GM12891 (cell line): ENCODE data around the gene NRP1.

Experiments
- DNase-seq: peaks from one replicate; pipeline ENCODE4 v3.0.0; 2011; ENCODE audit warnings: low spot score; ENCODE audit not compliant: insufficient read length
- FAIRE-seq: peaks from 2 replicates; lab custom pipeline; 2011; peaks lifted over from hg19 to GRCh38; lab: Jason Lieb, UNC
- PAX5 ChIP-seq: IDR thresholded peaks from 2 replicates; pipeline ENCODE4 v1.6.1; 2011; ENCODE audit warnings: low read length, moderate library complexity, mild to moderate bottlenecking; ENCODE audit not compliant: insufficient read depth, severe bottlenecking
- POLR2A ChIP-seq: IDR thresholded peaks from 2 replicates; pipeline ENCODE4 v1.6.1; 2011; ENCODE audit warnings: low read depth, low read length, control low read depth
- POLR2AphosphoS5 ChIP-seq: IDR thresholded peaks from 2 replicates; pipeline ENCODE4 v1.6.1; 2011; ENCODE audit warnings: low read depth, low read length, control low read depth
- POU2F2 ChIP-seq: IDR thresholded peaks from 2 replicates; pipeline ENCODE4 v1.6.1; 2011; ENCODE audit warnings: low read depth, mild to moderate bottlenecking, control low read depth, low read length, moderate library complexity
- SPI1 ChIP-seq: IDR thresholded peaks from 2 replicates; pipeline ENCODE4 v1.6.1; 2011; ENCODE audit warnings: low read depth, low read length, control low read depth
- TAF1 ChIP-seq: IDR thresholded peaks from 2 replicates; pipeline ENCODE4 v1.6.1; 2011; ENCODE audit warnings: low read depth, low read length, control low read depth

Gene NRP1

DNA sequence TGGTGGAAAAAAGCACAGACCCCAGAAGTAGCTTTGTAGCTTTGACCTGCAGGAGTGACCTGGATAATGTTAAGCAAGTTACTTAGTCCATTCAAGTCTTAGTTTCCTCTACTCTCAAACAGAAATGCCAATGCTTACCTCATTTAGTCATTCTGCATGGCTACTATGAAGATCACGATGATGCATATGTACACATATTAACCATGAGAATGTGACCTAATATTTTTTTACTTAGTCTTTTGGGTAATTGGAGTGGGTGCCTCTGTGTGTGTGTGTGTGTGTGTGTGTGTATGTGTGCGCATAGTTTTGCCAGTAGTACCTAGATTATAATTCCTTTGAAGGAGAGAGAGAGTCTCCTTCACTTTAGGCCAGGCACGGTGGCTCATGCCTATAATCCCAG, 95.8 kb downstream of the NRP1 start:
- DNase-seq: no peak
- FAIRE-seq: no peak
- no peak for TF ChIP-seq POLR2AphosphoS5

DNA sequence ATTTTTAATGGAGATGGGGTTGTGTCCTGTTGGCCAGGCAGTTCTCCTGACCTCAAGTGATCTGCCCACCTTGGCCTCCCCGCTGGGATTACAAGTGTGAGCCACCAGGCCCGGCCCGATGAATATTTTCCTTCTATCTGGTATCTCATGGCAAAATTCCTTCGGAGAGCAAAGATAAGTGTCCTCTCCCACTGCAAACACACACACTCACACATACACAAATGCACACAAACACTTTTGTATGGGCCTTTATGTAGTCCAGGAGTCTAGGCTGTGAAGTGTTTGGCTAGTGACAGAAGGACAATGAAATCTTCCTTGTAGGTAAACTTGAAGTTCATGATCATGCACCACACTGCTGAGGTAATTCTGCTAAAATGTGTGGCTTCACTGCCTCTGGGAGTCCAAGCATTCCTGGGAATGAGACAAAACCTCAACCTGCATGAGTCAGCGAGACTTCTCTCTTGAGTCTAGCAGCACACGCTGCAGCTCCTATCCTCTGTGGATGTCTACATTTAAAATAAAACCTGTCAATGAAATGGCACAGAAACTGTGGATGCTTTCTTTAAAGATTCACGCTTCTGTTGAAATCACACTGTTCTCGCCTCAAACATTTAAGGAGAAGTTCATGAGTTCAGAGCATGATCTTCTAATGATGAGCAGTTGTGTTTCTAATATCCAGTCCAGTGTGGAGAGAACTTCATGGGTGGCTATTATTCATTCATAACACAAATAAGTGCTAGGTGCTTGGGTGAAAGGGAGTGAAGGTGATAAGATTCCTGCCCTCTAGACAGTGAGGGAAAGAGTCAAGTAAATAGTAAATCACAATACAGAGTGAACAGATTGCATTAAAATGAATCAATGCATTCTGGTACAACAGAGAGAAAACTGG, 96.5 kb downstream of the NRP1 start:
- no peak for FAIRE-seq
- no peak for DNase-seq
- TF ChIP-seq POU2F2 (no peak), PAX5 (no peak), POLR2AphosphoS5 (no peak), TAF1 (no peak), SPI1 (no peak), POLR2A (no peak)

DNA sequence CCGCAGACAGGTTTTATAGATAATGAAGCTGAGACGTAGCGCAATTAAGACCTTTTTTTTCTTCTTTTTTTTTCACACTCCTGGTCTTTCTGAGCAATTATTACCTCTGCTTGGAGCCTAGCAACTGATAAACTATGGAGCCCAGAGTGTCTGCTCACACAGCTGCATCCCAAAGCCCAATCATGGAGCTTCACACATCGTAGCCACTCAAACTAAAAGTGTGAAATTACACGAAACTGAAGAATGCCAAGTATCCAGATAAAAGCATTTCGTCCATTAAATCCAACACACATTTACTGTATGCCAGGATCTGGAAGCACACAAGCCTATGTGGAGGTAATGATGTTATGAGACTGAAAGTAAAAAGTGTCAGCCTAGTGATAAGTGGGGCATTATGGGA, 97.6 kb downstream of the NRP1 start:
- no peak for DNase-seq
- TF ChIP-seq PAX5 (no peak), POU2F2 (no peak), POLR2AphosphoS5 (no peak), TAF1 (no peak), POLR2A (no peak), SPI1 (no peak)
- no peak for FAIRE-seq

DNA sequence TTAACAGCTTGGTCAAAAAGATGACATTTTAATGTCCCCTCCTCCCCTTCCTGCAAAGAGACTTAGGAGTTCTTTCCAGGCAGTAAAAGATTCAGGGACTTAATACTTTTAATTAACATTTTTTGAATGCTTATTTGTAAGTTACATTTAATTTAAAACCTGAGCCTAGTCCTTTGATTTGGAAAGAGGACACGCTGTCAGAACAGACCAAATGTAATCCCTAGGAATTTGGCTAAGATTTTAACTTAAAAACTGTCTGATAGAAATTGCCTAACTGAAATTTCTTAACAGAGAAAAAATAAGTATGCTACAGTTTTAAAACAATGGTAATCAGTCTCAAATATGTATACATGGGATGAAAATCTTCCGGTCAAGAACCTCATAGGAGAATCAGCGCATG, 98.5 kb downstream of the NRP1 start:
- DNase-seq (no peak), FAIRE-seq (no peak)
- no peak for TF ChIP-seq SPI1
- no peak for TF ChIP-seq POLR2AphosphoS5
- TF ChIP-seq POLR2A: no peak
- no peak for TF ChIP-seq PAX5
- no peak for TF ChIP-seq POU2F2
- no peak for TF ChIP-seq TAF1

DNA sequence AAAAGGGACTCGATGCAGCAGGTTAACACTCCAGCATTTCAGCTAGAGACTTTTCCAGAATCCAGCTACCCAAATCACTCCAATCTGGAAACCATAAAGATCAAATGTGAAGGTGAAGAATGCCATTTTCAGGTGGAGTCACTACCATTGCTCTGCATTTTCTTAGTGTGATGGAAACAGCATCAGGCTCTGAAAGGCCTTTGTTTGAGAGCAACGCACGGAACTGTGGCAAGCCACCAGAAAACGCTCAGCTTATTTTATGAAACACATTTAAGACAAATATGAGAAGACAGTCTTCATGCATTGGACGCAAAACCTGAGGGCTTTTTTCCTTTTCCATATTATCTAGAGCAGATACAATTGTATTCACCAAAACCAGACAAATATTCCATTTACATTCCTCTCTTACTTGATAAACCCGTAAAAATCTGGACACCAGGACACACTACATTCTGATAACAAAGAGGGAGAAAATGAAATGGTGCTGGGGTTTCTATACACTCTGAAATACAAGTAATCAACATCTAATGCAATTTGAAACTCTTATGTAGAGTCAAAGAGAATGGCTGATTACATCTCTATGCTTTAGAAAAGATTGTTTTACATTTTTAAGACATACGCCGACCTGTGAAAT, 99.1 kb downstream of the NRP1 start:
- DNase-seq (no peak), FAIRE-seq (no peak)
- TF ChIP-seq SPI1 (no peak), TAF1 (no peak), POU2F2 (no peak), POLR2A (no peak), PAX5 (no peak), POLR2AphosphoS5 (no peak)

DNA sequence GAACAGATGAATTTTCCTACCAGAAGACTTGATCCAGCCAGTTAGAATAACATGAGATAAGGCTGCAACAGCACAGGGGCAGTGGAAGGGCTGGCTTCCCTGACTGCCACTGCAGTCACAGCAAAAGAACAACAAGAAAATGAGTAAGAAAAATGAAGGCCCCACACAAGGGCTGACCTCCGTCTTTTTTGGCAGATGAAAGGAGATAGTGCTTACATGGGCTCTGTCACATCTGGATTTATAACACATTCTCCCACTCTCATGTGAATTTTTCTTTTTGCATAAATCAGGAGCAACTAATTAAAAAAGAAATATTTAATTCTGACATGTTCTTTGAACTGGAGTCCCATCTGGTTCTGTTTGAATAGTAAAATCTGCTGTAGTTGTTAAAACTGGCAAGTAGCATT, 99.6 kb downstream of the NRP1 start:
- FAIRE-seq: no peak

DNA sequence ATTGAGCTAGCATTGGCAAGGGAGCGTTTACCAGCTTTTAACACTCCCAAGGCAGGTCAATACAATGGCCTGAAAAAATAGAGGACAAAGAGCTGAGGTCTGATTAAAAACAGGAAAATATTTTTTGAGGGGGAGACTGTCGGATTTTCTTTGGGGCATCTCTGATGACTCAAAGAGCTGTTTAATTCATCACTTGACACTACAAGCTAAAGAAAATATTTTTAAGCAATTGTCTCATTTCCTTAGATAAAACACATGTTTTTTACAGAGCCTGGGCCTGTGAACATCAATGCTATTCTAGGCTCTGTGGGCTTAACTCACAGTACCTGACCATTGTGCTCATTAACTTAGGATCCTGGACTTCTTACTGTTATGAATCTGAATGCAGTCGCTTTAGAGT, 100.8 kb downstream of the NRP1 start:
- no peak for DNase-seq

More for the DNA sequence above, 99.6 kb downstream of the NRP1 start:
- DNase-seq: no peak
- TF ChIP-seq TAF1 (no peak), POLR2AphosphoS5 (no peak), PAX5 (no peak), POU2F2 (no peak), POLR2A (no peak), SPI1 (no peak)

DNA sequence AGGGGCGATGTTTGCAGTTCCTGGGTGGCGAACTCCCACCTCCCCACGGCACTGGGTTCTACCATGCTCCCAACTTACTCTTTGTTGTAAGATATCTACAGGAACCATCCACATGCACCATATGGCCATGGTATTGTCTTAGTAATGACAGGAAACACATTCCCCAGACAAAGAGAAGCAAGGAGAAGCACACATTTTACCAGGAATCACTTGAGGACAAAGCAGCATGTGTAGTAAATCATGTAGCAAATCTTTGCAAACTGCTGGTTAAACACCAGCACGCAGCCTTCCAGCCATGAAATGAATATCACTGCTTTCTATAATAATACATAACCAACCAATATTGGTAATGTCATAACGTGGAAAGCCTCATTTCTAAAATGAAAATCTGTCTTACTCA, 101.2 kb downstream of the NRP1 start:
- FAIRE-seq: no peak
- DNase-seq: no peak
- TF ChIP-seq POU2F2 (no peak), TAF1 (no peak), PAX5 (no peak), POLR2A (no peak)

More for the DNA sequence above, 100.8 kb downstream of the NRP1 start:
- no peak for FAIRE-seq
- TF ChIP-seq POLR2AphosphoS5: no peak
- TF ChIP-seq TAF1: no peak
- TF ChIP-seq POU2F2: no peak
- TF ChIP-seq PAX5: no peak
- no peak for TF ChIP-seq POLR2A
- TF ChIP-seq SPI1: no peak

DNA sequence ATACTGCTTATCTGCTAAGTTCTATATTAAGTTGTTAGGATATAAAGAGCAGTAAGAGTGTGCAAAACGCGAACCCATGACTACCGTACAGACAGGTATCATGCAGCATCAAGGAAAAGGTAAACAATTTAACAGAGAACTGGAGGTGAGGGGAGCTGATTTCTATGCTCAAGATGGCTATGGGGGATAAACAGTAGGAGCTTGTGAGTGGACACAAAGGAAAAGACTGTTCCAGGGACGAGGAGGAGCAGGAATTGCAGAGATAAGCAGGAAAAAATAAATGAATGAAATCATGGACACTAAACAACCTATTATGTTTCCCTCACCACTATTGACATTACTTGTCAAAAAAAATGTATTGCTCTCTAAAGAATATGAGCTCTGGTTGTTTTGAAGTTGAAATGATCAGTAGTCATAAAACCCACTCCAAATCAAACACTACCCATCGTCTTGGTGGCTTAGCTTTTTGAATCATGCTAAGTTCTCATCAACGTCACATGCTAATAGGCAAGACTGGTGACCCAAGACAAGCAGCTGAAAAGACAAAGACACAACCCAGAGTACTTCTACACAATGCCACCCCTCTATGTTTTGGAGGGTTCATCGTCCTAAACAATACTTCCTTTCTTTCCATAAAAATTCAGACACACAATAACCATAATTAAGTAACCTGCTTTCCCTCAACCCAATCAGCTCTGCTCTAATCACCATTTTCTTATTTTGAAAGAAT, 102.7 kb downstream of the NRP1 start:
- no peak for TF ChIP-seq PAX5
- no peak for TF ChIP-seq POLR2AphosphoS5
- no peak for TF ChIP-seq SPI1
- TF ChIP-seq TAF1: no peak
- TF ChIP-seq POU2F2: no peak
- no peak for TF ChIP-seq POLR2A
- FAIRE-seq: no peak
- no peak for DNase-seq

DNA sequence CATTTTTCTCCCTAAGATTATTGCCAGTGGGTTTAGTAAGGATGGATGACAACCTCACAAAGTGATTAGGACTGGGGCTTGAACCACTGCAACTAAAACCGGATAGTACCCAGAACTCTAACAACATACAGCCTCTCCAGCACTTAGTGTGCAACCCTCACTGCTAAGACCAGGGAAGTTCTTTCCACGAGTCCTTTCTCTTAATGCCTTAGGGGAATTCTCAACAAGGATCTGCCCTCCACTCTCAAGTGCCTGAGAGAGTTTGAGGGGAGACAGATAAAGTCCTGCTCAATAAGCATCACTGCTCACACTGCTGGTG, 104.6 kb downstream of the NRP1 start:
- FAIRE-seq: no peak
- TF ChIP-seq PAX5: no peak
- no peak for TF ChIP-seq POLR2A
- TF ChIP-seq TAF1: no peak
- no peak for TF ChIP-seq POLR2AphosphoS5
- TF ChIP-seq POU2F2: no peak
- TF ChIP-seq SPI1: no peak
- DNase-seq: no peak
